ENCODE data around the gene DDOST. TPM values are rescaled to one million over a fixed set of nuclear protein-coding genes. Genes with fewer than 3 reads are reported as not detected.

The DDOST gene
- polyA plus RNA-seq, 1 donor (not counting 4 experiments of a cell fraction or from before 2014, with no cell fraction given) = 263 TPM

- Histone ChIP-seq H2AFZ (ENCODE audit: control insufficient read depth, low read length) (no peak overlapping the region), H3K4me2 (ENCODE audit: control insufficient read depth, extremely low read depth, insufficient read depth, low read depth, low read length) (no peak overlapping the region), H4K20me1 (ENCODE audit: control insufficient read depth, extremely low read depth, insufficient read depth, low read length) (no peaks in the 10 kb centered on the region), H3K9me3 (ENCODE audit: control insufficient read depth, low read depth, low read length) (no peaks in the 10 kb centered on the region), H3K79me2 (ENCODE audit: control insufficient read depth, insufficient read depth, low read length) (no peaks in the 10 kb centered on the region), H3K4me1 (ENCODE audit: control insufficient read depth, extremely low read depth, insufficient read depth, low read length) (peaks cover 11% of the 10 kb centered on the region), H3K27me3 (ENCODE audit: control insufficient read depth, extremely low read depth, insufficient read depth, low read length) (no peaks in the 10 kb centered on the region), H3K9ac (ENCODE audit: control insufficient read depth, extremely low read depth, insufficient read depth, low read length) (no peak overlapping the region), H3K9me1 (ENCODE audit: control insufficient read depth, extremely low read depth, insufficient read depth, low read length) (no peaks in the 10 kb centered on the region), H3K4me3 (ENCODE audit: control insufficient read depth in 2 of 3, extremely low read depth in 1 of 3, insufficient read depth in 2 of 3, low read depth in 1 of 3, low read length in 3 of 3) (no peak overlapping the region), H3K27ac (ENCODE audit: control insufficient read depth, insufficient read depth, low read length) (no peak overlapping the region), H3K36me3 (ENCODE audit: control insufficient read depth in 2 of 2, extremely low read depth in 1 of 2, insufficient read depth in 2 of 2, low read length in 2 of 2) (peaks cover 0 to 8% of the 10 kb centered on the region in 2 experiments)
- dilution Hi-C loops (cut with MboI; ENCODE audit: extremely low pct_ligation_motif_present, low sequenced_read_pairs) = no loop called here
- no peak for DNase-seq (ENCODE audit: low read depth, low spot score)
- no peak for FAIRE-seq
- TF ChIP-seq EZH2 (IDR thresholded peaks at IDR 0.05; ENCODE audit: low read length) (no peak), CTCF (optimal IDR thresholded peaks at IDR 0.05 in 1 of 3, IDR thresholded peaks at IDR 0.05 in 1 of 3, conservative IDR thresholded peaks at IDR 0.05 in 1 of 3; ENCODE audit: extremely low read depth in 1 of 3, insufficient read depth in 2 of 3, low read length in 3 of 3) (no peak)
Measured at GRCh38 chr1:20618550-20618949, 42.6 kb downstream of the DDOST start.

GRCh38 chr1:20616847-20617487, 44.2 kb downstream of the DDOST start:
- FAIRE-seq (peak; percentile 44), DNase-seq (ENCODE audit: low read depth, low spot score) (no peak)
- Histone ChIP-seq H3K36me3 (ENCODE audit: control insufficient read depth in 2 of 2, extremely low read depth in 1 of 2, insufficient read depth in 2 of 2, low read length in 2 of 2) (peaks cover 0 to 8% of the 10 kb centered on the region in 2 experiments), H3K27ac (ENCODE audit: control insufficient read depth, insufficient read depth, low read length) (no peak overlapping the region), H3K9ac (ENCODE audit: control insufficient read depth, extremely low read depth, insufficient read depth, low read length) (no peak overlapping the region), H3K9me1 (ENCODE audit: control insufficient read depth, extremely low read depth, insufficient read depth, low read length) (no peaks in the 10 kb centered on the region), H3K9me3 (ENCODE audit: control insufficient read depth, low read depth, low read length) (no peaks in the 10 kb centered on the region), H3K4me2 (ENCODE audit: control insufficient read depth, extremely low read depth, insufficient read depth, low read depth, low read length) (no peak overlapping the region), H3K79me2 (ENCODE audit: control insufficient read depth, insufficient read depth, low read length) (no peaks in the 10 kb centered on the region), H3K4me3 (ENCODE audit: control insufficient read depth in 2 of 3, extremely low read depth in 1 of 3, insufficient read depth in 2 of 3, low read depth in 1 of 3, low read length in 3 of 3) (no peak overlapping the region), H3K27me3 (ENCODE audit: control insufficient read depth, extremely low read depth, insufficient read depth, low read length) (no peaks in the 10 kb centered on the region), H4K20me1 (ENCODE audit: control insufficient read depth, extremely low read depth, insufficient read depth, low read length) (no peaks in the 10 kb centered on the region), H2AFZ (ENCODE audit: control insufficient read depth, low read length) (no peak overlapping the region), H3K4me1 (ENCODE audit: control insufficient read depth, extremely low read depth, insufficient read depth, low read length) (peaks cover 19% of the 10 kb centered on the region)
- dilution Hi-C loops (cut with MboI; ENCODE audit: extremely low pct_ligation_motif_present, low sequenced_read_pairs) = no loop called here
- TF ChIP-seq EZH2 (IDR thresholded peaks at IDR 0.05; ENCODE audit: low read length) (no peak), CTCF (optimal IDR thresholded peaks at IDR 0.05 in 1 of 3, IDR thresholded peaks at IDR 0.05 in 1 of 3, conservative IDR thresholded peaks at IDR 0.05 in 1 of 3; ENCODE audit: extremely low read depth in 1 of 3, insufficient read depth in 2 of 3, low read length in 3 of 3) (no peak)

Measured in keratinocyte (primary cell).